ENCODE measurements around the gene DENND1A.

DNA sequence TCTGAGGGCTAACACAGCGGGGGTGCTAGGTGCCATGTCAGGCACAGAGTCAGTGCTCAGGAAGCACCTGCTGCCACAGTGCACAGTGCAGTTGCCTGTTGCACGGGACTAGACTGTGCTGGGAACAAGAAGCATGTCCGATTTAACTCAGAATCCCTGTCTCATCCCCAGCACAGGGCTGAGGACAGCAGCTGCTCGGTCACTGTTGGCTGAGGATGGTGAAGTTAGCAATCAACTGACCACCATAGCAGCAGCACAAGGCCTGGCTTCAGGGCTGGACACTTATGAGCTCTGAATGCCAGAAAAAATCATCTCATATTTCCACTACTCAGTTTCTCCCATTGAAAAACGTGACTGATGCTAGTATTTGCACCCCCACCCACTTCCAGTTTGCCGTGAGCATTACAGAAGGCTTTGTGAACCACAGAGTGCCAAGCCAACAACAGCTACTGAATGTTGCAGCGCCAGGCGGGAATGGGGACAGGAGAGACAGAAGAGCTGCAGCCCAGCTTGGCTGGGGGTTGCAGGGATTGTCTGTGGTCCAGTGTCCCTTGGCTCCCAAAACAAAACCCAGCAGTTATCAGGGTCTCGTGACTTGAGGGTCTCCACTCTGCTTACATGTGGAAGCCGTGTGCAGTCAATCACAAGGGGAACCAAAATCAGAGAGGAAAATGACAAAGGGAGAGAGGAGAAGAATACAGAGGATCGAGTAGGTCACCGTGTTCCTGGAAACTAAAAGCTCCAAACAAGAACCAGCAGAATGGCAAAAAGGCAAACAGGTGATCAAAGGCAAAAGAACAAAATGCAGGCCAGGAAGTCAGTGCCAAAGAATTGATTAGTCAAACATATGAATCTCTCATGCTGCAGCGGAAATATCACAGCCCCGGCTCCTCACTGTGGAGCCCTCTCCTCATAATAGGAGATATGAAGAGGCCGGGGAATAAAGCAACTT lies 418.3 kb downstream of the DENND1A start:
- TF ChIP-seq, protein P1, sequence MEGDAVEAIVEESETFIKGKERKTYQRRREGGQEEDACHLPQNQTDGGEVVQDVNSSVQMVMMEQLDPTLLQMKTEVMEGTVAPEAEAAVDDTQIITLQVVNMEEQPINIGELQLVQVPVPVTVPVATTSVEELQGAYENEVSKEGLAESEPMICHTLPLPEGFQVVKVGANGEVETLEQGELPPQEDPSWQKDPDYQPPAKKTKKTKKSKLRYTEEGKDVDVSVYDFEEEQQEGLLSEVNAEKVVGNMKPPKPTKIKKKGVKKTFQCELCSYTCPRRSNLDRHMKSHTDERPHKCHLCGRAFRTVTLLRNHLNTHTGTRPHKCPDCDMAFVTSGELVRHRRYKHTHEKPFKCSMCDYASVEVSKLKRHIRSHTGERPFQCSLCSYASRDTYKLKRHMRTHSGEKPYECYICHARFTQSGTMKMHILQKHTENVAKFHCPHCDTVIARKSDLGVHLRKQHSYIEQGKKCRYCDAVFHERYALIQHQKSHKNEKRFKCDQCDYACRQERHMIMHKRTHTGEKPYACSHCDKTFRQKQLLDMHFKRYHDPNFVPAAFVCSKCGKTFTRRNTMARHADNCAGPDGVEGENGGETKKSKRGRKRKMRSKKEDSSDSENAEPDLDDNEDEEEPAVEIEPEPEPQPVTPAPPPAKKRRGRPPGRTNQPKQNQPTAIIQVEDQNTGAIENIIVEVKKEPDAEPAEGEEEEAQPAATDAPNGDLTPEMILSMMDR (IDR thresholded peaks at IDR 0.05; ENCODE audit: insufficient read depth, low read depth, low read length) = no peak
- TF ChIP-seq EZH2 (IDR thresholded peaks at IDR 0.05; ENCODE audit: insufficient read depth, low read length) = no peak

All from astrocyte (in vitro differentiated cells and primary cell).